Measurements from ENCODE around the gene AKT2. TPM values are rescaled to one million over a fixed set of nuclear protein-coding genes. Genes with fewer than 3 reads are reported as not detected.

AKT2 gene
- total and polyA plus RNA-seq, 2 of the 8 experiments (the other 6 are each of a cell fraction or from before 2014, with no cell fraction given) = 151 to 183 TPM

DNA sequence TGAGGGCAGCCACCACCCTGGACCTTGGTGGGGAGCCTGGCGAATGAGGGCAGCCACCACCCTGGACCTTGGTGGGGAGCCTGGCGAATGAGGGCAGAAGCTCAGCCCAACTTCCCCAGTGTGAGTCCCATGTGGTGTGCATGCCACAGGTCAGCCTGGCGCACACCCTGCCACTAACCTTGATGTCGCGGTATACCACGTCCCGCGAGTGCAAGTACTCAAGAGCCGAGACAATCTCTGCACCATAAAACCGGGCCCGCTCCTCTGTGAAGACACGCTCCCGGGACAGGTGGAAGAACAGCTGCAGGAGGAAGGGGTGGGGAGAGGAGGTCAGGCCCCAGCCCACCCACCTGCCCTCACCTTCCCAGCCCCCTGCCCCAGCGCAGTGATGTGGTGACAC is 47.4 kb downstream of the AKT2 start:
- Histone ChIP-seq H3K9me3 (ENCODE audit: insufficient read depth in 2 of 2, low read depth in 1 of 2, low read length in 1 of 2) (no peaks in the 10 kb centered on the region), H3K4me3 (ENCODE audit: extremely low read depth in 1 of 4, insufficient read depth in 2 of 4, low read depth in 3 of 4, low read length in 4 of 4) (no peak overlapping the region), H3K4me1 (replicated peaks in 1 of 4; ENCODE audit: control insufficient read depth in 3 of 4, insufficient read depth in 4 of 4, low read length in 3 of 4) (peaks cover 0 to 4% (median 0%) of the 10 kb centered on the region in 4 experiments; a peak in 2 of 7 replicates), H2AK5ac (ENCODE audit: low read depth, low read length) (no peak overlapping the region), H4K20me1 (replicated peaks in 1 of 2; ENCODE audit: control insufficient read depth in 1 of 2, insufficient read depth in 2 of 2, low read length in 2 of 2) (peaks cover 0 to 11% of the 10 kb centered on the region in 2 experiments), H3K79me1 (ENCODE audit: low read depth, low read length) (no peaks in the 10 kb centered on the region; the same call in 1 of the 2 replicates), H3K23ac (ENCODE audit: insufficient read length) (no peak overlapping the region), H2BK20ac (ENCODE audit: low read length) (no peak overlapping the region), H3K4me2 (ENCODE audit: insufficient read depth in 1 of 2, low read depth in 2 of 2, low read length in 2 of 2) (no peak overlapping the region), H3K36me3 (ENCODE audit: control insufficient read depth in 2 of 4, insufficient read depth in 4 of 4, low read length in 3 of 4) (peaks cover 4 to 32% (median 13%) of the 10 kb centered on the region in 4 experiments; a peak in 6 of 8 replicates), H3K14ac (ENCODE audit: insufficient read length) (no peak overlapping the region), H4K8ac (ENCODE audit: extremely low read depth, insufficient read depth, low read length) (no peak overlapping the region), H3K27ac (ENCODE audit: low read depth, low read length) (no peak overlapping the region), H2BK120ac (replicated peaks; ENCODE audit: low read depth, low read length) (no peak overlapping the region), H3K27me3 (replicated peaks in 1 of 4; ENCODE audit: control insufficient read depth in 3 of 4, extremely low read depth in 1 of 4, insufficient read depth in 3 of 4, low read length in 3 of 4) (no peaks in the 10 kb centered on the region), H4K91ac (replicated peaks; ENCODE audit: insufficient read length, low read length) (no peak overlapping the region), H4K5ac (ENCODE audit: insufficient read length, low read depth, low read length) (no peak overlapping the region), H2BK12ac (ENCODE audit: low read depth, low read length) (no peak overlapping the region), H3K23me2 (ENCODE audit: low read depth, low read length) (no peaks in the 10 kb centered on the region), H3K18ac (ENCODE audit: extremely low read depth, low read length) (no peak overlapping the region), H2BK5ac (ENCODE audit: low read depth, low read length) (no peak overlapping the region), H3K79me2 (ENCODE audit: control insufficient read depth in 1 of 2, insufficient read depth in 2 of 2, low read length in 2 of 2) (no peaks in the 10 kb centered on the region), H3K4ac (replicated peaks; ENCODE audit: insufficient read length, low read depth, low read length) (no peak overlapping the region), H2AFZ (ENCODE audit: low read length) (no peak overlapping the region), H2BK15ac (ENCODE audit: low read length) (no peak overlapping the region), H3K9ac (replicated peaks in 1 of 4; ENCODE audit: extremely low read depth in 1 of 4, low read depth in 3 of 4, low read length in 3 of 4) (no peak overlapping the region), H3K56ac (replicated peaks; ENCODE audit: insufficient read length, low read depth, low read length) (no peak overlapping the region)
- DNase-seq (ENCODE audit: low read depth in 1 of 2, low spot score in 2 of 2) = no peak
- CTCF ChIA-PET (ENCODE audit: partially characterized antibody) = interaction anchor here (0.5 to 3.5 kb wide), 2 partner anchors 33 to 82 kb away, joined by 3 to 13 read pairs; no protein-coding TSS in a partner anchor
- WGBS, 2 experiments (ENCODE audit: extremely low coverage in 1 of 2, insufficient coverage in 1 of 2, insufficient read length in 1 of 2, insufficient replicate concordance in 2 of 2, low coverage in 1 of 2, low lambda C conversion rate in 2 of 2, missing lambda C conversion rate in 1 of 2) = 95% methylated on average over 10 of the region's 14 CpGs; no CpG with 5 or more reads in 1 of the 2 experiments
- POLR2A ChIA-PET (ENCODE audit: partially characterized antibody) = no interaction called here
- FAIRE-seq = no peak
- TF ChIP-seq KDM1A (IDR thresholded peaks at IDR 0.05; ENCODE audit: borderline replicate concordance, low read length) = no peak
- TF ChIP-seq FOSL1 (IDR thresholded peaks at IDR 0.05; ENCODE audit: insufficient read depth, low read depth, low read length) = no peak
- no peak for TF ChIP-seq PHF8 (conservative IDR thresholded peaks at IDR 0.05; ENCODE audit: low read depth, low read length)
- no peak for TF ChIP-seq POLR2AphosphoS5 (IDR thresholded peaks at IDR 0.05; ENCODE audit: low read depth, low read length)
- TF ChIP-seq KDM5A (IDR thresholded peaks at IDR 0.05; ENCODE audit: low read length) = no peak
- TF ChIP-seq GTF2F1 (IDR thresholded peaks at IDR 0.05; ENCODE audit: borderline replicate concordance, low read depth, low read length) = no peak
- TF ChIP-seq SIRT6 (IDR thresholded peaks at IDR 0.05; ENCODE audit: low read length) = no peak
- TF ChIP-seq TEAD4 (IDR thresholded peaks at IDR 0.05; ENCODE audit: low read depth, low read length) = no peak
- no peak for TF ChIP-seq CBX5 (IDR thresholded peaks at IDR 0.05; ENCODE audit: low read depth, low read length)
- TF ChIP-seq, protein P1, sequence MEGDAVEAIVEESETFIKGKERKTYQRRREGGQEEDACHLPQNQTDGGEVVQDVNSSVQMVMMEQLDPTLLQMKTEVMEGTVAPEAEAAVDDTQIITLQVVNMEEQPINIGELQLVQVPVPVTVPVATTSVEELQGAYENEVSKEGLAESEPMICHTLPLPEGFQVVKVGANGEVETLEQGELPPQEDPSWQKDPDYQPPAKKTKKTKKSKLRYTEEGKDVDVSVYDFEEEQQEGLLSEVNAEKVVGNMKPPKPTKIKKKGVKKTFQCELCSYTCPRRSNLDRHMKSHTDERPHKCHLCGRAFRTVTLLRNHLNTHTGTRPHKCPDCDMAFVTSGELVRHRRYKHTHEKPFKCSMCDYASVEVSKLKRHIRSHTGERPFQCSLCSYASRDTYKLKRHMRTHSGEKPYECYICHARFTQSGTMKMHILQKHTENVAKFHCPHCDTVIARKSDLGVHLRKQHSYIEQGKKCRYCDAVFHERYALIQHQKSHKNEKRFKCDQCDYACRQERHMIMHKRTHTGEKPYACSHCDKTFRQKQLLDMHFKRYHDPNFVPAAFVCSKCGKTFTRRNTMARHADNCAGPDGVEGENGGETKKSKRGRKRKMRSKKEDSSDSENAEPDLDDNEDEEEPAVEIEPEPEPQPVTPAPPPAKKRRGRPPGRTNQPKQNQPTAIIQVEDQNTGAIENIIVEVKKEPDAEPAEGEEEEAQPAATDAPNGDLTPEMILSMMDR (IDR thresholded peaks at IDR 0.05; ENCODE audit: control extremely low read depth in 1 of 3, insufficient read depth in 1 of 3, low read depth in 1 of 3, low read length in 3 of 3) = no peak
- no peak for TF ChIP-seq KDM4A (IDR thresholded peaks at IDR 0.05; ENCODE audit: low read depth, low read length, severe bottlenecking)

Data from H1 (cell line).